WTC11 (cell line): ENCODE measurements around the gene PCK2.

Source experiments
- ELF4 ChIP-seq: sonication (generic); formaldehyde crosslinking; IDR thresholded peaks from 2 replicates; pipeline ENCODE4 v1.8.1; 2022; ENCODE audit warnings: low read depth, mild to moderate bottlenecking, moderate library complexity, missing genetic modification reagents
- HMGA2 ChIP-seq: fragments of 250-450 bp; sonication (Bioruptor Pico); IDR thresholded peaks from 2 replicates; pipeline ENCODE4 v1.4.0; 2021; ENCODE audit warnings: mild to moderate bottlenecking, moderate library complexity
- JUN ChIP-seq: sonication (generic); formaldehyde crosslinking; IDR thresholded peaks from 2 replicates; pipeline ENCODE4 v1.8.0; 2023; ENCODE audit warnings: mild to moderate bottlenecking, missing genetic modification reagents
- NR1H2 ChIP-seq: sonication (generic); formaldehyde crosslinking; IDR thresholded peaks from 2 replicates; pipeline ENCODE4 v1.9.0; 2021; ENCODE audit warnings: mild to moderate bottlenecking, moderate library complexity, missing genetic modification reagents
- NR2C2 ChIP-seq: sonication (generic); formaldehyde crosslinking; IDR thresholded peaks from 2 replicates; pipeline ENCODE4 v1.8.0; 2022; ENCODE audit warnings: mild to moderate bottlenecking, missing genetic modification reagents
- SP1 ChIP-seq: sonication (generic); formaldehyde crosslinking; conservative IDR thresholded peaks from 2 replicates; pipeline ENCODE4 v1.8.1; 2022; ENCODE audit warnings: missing genetic modification reagents
- TEAD4 ChIP-seq: sonication (generic); formaldehyde crosslinking; IDR thresholded peaks from 2 replicates; pipeline ENCODE4 v1.8.0; 2022; ENCODE audit warnings: mild to moderate bottlenecking, missing genetic modification reagents
- ZBTB21 ChIP-seq: sonication (generic); formaldehyde crosslinking; IDR thresholded peaks from 2 replicates; pipeline ENCODE4 v1.8.1; 2023; ENCODE audit warnings: mild to moderate bottlenecking, missing genetic modification reagents, borderline replicate concordance
- ZNF138 ChIP-seq: sonication (generic); formaldehyde crosslinking; conservative IDR thresholded peaks from 2 replicates; pipeline ENCODE4 v1.8.1; 2022; ENCODE audit warnings: mild to moderate bottlenecking, moderate library complexity, missing genetic modification reagents
- ZNF232 ChIP-seq: sonication (generic); formaldehyde crosslinking; IDR thresholded peaks from 2 replicates; pipeline ENCODE4 v1.8.0; 2022; ENCODE audit warnings: mild to moderate bottlenecking, missing genetic modification reagents
- TF ChIP-seq, protein P1 (sequence below): fragments of 200-600 bp; IDR thresholded peaks from 2 replicates; pipeline ENCODE4 v1.8.0; 2022; ENCODE audit warnings: antibody characterized with exemption
- TF ChIP-seq, protein P2 (sequence below): sonication (generic); formaldehyde crosslinking; IDR thresholded peaks from 2 replicates; pipeline ENCODE4 v1.8.0; 2022; ENCODE audit warnings: missing genetic modification reagents
- TF ChIP-seq, protein P3 (sequence below): sonication (generic); formaldehyde crosslinking; IDR thresholded peaks from 2 replicates; pipeline ENCODE4 v1.8.0; 2022; ENCODE audit warnings: mild to moderate bottlenecking, missing genetic modification reagents

DNA sequence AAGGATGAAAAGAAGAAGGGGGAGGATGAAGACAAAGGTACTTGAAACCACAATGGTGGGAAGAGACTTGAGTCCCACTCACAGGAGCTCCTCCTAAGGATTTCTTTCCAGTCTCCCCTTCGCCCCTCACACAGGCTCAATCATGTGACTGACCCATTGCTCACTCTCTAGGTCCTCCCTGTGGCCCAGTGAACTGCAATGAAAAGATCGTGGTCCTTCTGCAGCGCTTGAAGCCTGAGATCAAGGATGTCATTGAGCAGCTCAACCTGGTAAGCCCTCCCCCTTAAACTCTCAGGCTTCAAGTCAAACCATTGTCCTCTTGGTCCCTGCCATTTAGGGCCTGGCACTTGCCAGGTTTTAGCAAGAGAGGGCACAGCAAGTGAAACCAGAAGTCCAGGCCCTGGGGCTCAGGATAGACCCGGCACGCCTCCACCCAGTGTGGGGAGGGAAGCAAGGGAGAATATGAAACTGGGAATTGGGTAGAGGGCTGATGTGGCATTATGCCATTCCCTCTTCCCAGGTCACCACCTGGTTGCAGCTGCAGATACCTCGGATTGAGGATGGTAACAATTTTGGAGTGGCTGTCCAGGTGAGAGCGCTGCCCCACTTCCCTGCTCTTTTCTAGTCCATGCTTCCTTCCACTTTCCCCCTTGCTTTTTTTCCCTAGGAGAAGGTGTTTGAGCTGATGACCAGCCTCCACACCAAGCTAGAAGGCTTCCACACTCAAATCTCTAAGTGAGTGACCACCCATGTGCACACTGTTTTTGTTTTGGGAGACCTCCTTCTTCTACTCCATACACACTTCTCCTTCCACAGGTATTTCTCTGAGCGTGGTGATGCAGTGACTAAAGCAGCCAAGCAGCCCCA is 43.7 kb downstream of the PCK2 start:
- TF ChIP-seq, protein P1, sequence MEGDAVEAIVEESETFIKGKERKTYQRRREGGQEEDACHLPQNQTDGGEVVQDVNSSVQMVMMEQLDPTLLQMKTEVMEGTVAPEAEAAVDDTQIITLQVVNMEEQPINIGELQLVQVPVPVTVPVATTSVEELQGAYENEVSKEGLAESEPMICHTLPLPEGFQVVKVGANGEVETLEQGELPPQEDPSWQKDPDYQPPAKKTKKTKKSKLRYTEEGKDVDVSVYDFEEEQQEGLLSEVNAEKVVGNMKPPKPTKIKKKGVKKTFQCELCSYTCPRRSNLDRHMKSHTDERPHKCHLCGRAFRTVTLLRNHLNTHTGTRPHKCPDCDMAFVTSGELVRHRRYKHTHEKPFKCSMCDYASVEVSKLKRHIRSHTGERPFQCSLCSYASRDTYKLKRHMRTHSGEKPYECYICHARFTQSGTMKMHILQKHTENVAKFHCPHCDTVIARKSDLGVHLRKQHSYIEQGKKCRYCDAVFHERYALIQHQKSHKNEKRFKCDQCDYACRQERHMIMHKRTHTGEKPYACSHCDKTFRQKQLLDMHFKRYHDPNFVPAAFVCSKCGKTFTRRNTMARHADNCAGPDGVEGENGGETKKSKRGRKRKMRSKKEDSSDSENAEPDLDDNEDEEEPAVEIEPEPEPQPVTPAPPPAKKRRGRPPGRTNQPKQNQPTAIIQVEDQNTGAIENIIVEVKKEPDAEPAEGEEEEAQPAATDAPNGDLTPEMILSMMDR = no peak
- no peak for TF ChIP-seq SP1 (CRISPR knock-in tag)
- no peak for TF ChIP-seq JUN (CRISPR knock-in tag)
- TF ChIP-seq, protein P2, sequence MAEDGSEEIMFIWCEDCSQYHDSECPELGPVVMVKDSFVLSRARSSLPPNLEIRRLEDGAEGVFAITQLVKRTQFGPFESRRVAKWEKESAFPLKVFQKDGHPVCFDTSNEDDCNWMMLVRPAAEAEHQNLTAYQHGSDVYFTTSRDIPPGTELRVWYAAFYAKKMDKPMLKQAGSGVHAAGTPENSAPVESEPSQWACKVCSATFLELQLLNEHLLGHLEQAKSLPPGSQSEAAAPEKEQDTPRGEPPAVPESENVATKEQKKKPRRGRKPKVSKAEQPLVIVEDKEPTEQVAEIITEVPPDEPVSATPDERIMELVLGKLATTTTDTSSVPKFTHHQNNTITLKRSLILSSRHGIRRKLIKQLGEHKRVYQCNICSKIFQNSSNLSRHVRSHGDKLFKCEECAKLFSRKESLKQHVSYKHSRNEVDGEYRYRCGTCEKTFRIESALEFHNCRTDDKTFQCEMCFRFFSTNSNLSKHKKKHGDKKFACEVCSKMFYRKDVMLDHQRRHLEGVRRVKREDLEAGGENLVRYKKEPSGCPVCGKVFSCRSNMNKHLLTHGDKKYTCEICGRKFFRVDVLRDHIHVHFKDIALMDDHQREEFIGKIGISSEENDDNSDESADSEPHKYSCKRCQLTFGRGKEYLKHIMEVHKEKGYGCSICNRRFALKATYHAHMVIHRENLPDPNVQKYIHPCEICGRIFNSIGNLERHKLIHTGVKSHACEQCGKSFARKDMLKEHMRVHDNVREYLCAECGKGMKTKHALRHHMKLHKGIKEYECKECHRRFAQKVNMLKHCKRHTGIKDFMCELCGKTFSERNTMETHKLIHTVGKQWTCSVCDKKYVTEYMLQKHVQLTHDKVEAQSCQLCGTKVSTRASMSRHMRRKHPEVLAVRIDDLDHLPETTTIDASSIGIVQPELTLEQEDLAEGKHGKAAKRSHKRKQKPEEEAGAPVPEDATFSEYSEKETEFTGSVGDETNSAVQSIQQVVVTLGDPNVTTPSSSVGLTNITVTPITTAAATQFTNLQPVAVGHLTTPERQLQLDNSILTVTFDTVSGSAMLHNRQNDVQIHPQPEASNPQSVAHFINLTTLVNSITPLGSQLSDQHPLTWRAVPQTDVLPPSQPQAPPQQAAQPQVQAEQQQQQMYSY = no peak
- TF ChIP-seq NR1H2 (CRISPR knock-in tag) = no peak
- TF ChIP-seq ZBTB21 (CRISPR knock-in tag) = no peak
- no peak for TF ChIP-seq ZNF232 (CRISPR knock-in tag)
- TF ChIP-seq, protein P3, sequence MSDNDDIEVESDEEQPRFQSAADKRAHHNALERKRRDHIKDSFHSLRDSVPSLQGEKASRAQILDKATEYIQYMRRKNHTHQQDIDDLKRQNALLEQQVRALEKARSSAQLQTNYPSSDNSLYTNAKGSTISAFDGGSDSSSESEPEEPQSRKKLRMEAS = no peak
- no peak for TF ChIP-seq ELF4 (CRISPR knock-in tag)
- TF ChIP-seq TEAD4 = no peak
- TF ChIP-seq ZNF138 (CRISPR knock-in tag) = no peak
- TF ChIP-seq HMGA2 (CRISPR knock-in tag) = no peak
- TF ChIP-seq NR2C2 (CRISPR knock-in tag) = no peak
